ENCODE data around the gene MALRD1. TPM values are rescaled to one million over a fixed set of nuclear protein-coding genes. Genes with fewer than 3 reads are reported as not detected.

MALRD1 gene
- total and polyA plus RNA-seq, 2 of the 8 experiments (the other 6 are each of a cell fraction or from before 2014, with no cell fraction given): 0.32 to 0.35 TPM

- Histone ChIP-seq H3K4ac (replicated peaks; ENCODE audit: insufficient read length, low read depth, low read length) (no peak overlapping the region), H2BK20ac (ENCODE audit: low read length) (no peak overlapping the region), H3K4me1 (replicated peaks in 1 of 4; ENCODE audit: control insufficient read depth in 3 of 4, insufficient read depth in 4 of 4, low read length in 3 of 4) (no peaks in the 10 kb centered on the region), H3K4me2 (ENCODE audit: insufficient read depth in 1 of 2, low read depth in 2 of 2, low read length in 2 of 2) (no peak overlapping the region), H3K18ac (ENCODE audit: extremely low read depth, low read length) (no peak overlapping the region), H4K8ac (ENCODE audit: extremely low read depth, insufficient read depth, low read length) (no peak overlapping the region), H3K56ac (replicated peaks; ENCODE audit: insufficient read length, low read depth, low read length) (no peak overlapping the region), H4K91ac (replicated peaks; ENCODE audit: insufficient read length, low read length) (no peak overlapping the region), H3K27me3 (replicated peaks in 1 of 4; ENCODE audit: control insufficient read depth in 3 of 4, extremely low read depth in 1 of 4, insufficient read depth in 3 of 4, low read length in 3 of 4) (no peaks in the 10 kb centered on the region), H3K4me3 (ENCODE audit: extremely low read depth in 1 of 4, insufficient read depth in 2 of 4, low read depth in 3 of 4, low read length in 4 of 4) (no peak overlapping the region), H3K23ac (ENCODE audit: insufficient read length) (no peak overlapping the region), H2BK12ac (ENCODE audit: low read depth, low read length) (no peak overlapping the region), H2BK120ac (replicated peaks; ENCODE audit: low read depth, low read length) (no peak overlapping the region), H3K36me3 (ENCODE audit: control insufficient read depth in 2 of 4, insufficient read depth in 4 of 4, low read length in 3 of 4) (no peaks in the 10 kb centered on the region; a peak in 1 of 8 replicates), H2BK5ac (ENCODE audit: low read depth, low read length) (no peak overlapping the region), H2BK15ac (ENCODE audit: low read length) (no peak overlapping the region), H3K79me1 (ENCODE audit: low read depth, low read length) (no peaks in the 10 kb centered on the region), H3K9me3 (ENCODE audit: insufficient read depth in 2 of 2, low read depth in 1 of 2, low read length in 1 of 2) (no peaks in the 10 kb centered on the region), H2AFZ (ENCODE audit: low read length) (no peak overlapping the region), H3K27ac (ENCODE audit: low read depth, low read length) (no peak overlapping the region), H3K23me2 (ENCODE audit: low read depth, low read length) (no peaks in the 10 kb centered on the region; the same call in 1 of the 2 replicates), H3K79me2 (ENCODE audit: control insufficient read depth in 1 of 2, insufficient read depth in 2 of 2, low read length in 2 of 2) (no peaks in the 10 kb centered on the region), H4K5ac (ENCODE audit: insufficient read length, low read depth, low read length) (no peak overlapping the region), H3K9ac (replicated peaks in 1 of 4; ENCODE audit: extremely low read depth in 1 of 4, low read depth in 3 of 4, low read length in 3 of 4) (no peak overlapping the region), H2AK5ac (ENCODE audit: low read depth, low read length) (no peak overlapping the region), H4K20me1 (replicated peaks in 1 of 2; ENCODE audit: control insufficient read depth in 1 of 2, insufficient read depth in 2 of 2, low read length in 2 of 2) (no peaks in the 10 kb centered on the region), H3K14ac (ENCODE audit: insufficient read length) (no peak overlapping the region)
- TF ChIP-seq SIX5 (IDR thresholded peaks at IDR 0.05; ENCODE audit: low read depth, low read length): no peak
- DNase-seq (ENCODE audit: low read depth in 1 of 2, low spot score in 2 of 2): no peak
- CTCF ChIA-PET (ENCODE audit: partially characterized antibody): no interaction called here
- POLR2A ChIA-PET (ENCODE audit: partially characterized antibody): no interaction called here
- no peak for FAIRE-seq
Measured at GRCh38 chr10:19252531-19252930, 203.9 kb downstream of the MALRD1 start.
